Measurements from ENCODE around the gene VSTM2B. TPM values are rescaled to one million over a fixed set of nuclear protein-coding genes. Genes with fewer than 3 reads are reported as not detected.

The VSTM2B gene
- total RNA-seq, 2 donors from 2014 or later = not detected

DNA sequence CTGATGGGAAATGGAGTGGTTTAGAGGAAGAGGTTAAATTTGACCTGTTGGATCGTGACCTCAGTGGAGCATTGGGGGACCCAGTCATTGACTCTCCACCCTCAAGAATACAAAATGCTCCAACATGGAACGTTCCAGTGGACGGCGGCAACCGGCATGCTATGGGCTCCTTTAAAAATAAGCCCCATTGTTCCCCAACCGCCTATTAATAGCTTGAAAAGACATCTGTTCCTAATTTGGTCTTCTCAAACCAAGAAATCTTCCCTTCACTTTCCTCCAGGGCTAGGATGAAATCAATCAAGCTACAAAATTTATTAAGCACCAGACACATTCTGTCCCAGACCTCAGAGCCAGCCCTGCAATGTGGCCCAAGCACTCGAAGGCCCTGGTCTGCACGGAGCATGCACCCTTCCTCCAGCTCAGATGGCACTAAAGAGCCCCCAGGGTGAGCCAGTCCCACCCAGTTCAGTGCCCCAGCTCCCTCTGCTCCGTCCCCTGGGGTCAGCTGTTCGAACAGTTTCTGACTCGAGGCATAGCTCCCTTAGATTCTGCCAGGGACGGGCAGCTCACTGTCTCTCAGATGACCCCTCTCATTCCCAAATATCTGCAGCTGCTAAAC lies 22.5 kb upstream of the VSTM2B start:
- H3K4me3 Mint-ChIP-seq = no peak overlapping the region
- H3K4me1 Mint-ChIP-seq (ENCODE audit: low read depth in 2 of 2) = no peaks in the 10 kb centered on the region
- H3K27me3 Mint-ChIP-seq = peaks cover 3 to 5% of the 10 kb centered on the region in 2 donors
- DNase-seq (ENCODE audit: low spot score) (no peak), ATAC-seq (no peak)
- no peaks in the 10 kb centered on the region for H3K9me3 Mint-ChIP-seq
- no peak overlapping the region for H3K27ac Mint-ChIP-seq
- H3K36me3 Mint-ChIP-seq = no peaks in the 10 kb centered on the region

DNA sequence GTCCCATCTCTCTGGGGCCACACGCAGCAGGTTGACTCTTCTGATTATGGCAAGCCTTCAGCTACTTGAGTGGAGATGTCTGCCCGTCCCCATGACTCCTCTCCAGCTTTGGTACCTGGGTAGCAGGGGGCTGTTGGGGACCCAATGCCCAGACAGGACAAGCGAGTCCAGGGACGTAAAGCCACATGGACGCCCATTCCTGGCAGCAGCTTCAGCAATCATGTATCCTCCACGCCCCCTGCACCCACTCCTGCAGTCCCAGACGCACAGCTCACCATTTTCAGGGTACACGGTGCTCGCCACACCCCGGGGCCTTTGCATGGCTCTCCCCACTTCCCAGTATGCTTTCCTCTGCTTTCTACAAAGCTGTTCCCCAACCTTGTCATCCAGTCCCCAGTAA lies 22.0 kb upstream of the VSTM2B start:
- ATAC-seq = no peak
- Mint-ChIP-seq H3K36me3 (no peaks in the 10 kb centered on the region), H3K4me3 (no peak overlapping the region)

GRCh38 chr19:29504454-29504853 lies 21.3 kb upstream of the VSTM2B start:
- DNase-seq (ENCODE audit: low spot score) = no peak
- Mint-ChIP-seq H3K9me3 (no peaks in the 10 kb centered on the region), H3K4me1 (ENCODE audit: low read depth in 2 of 2) (no peaks in the 10 kb centered on the region), H3K27me3 (peaks cover 6 to 17% of the 10 kb centered on the region in 2 donors), H3K4me3 (no peak overlapping the region), H3K27ac (no peak overlapping the region), H3K36me3 (no peaks in the 10 kb centered on the region)
- ATAC-seq = no peak

More for the DNA sequence above, 22.0 kb upstream of the VSTM2B start:
- H3K27me3 Mint-ChIP-seq = peaks cover 4 to 11% of the 10 kb centered on the region in 2 donors
- H3K9me3 Mint-ChIP-seq = no peaks in the 10 kb centered on the region
- no peak for DNase-seq (ENCODE audit: low spot score)
- H3K4me1 Mint-ChIP-seq (ENCODE audit: low read depth in 2 of 2) = no peaks in the 10 kb centered on the region
- H3K27ac Mint-ChIP-seq = no peak overlapping the region

GRCh38 chr19:29505097-29505824 lies 20.5 kb upstream of the VSTM2B start:
- Mint-ChIP-seq H3K9me3 (no peaks in the 10 kb centered on the region), H3K4me1 (ENCODE audit: low read depth in 2 of 2) (no peaks in the 10 kb centered on the region), H3K27me3 (peaks cover 6 to 22% of the 10 kb centered on the region in 2 donors), H3K4me3 (no peak overlapping the region), H3K36me3 (no peaks in the 10 kb centered on the region), H3K27ac (no peak overlapping the region)
- ATAC-seq (peak in 1 of 2 donors; percentile 8), DNase-seq (ENCODE audit: low spot score) (no peak)

DNA sequence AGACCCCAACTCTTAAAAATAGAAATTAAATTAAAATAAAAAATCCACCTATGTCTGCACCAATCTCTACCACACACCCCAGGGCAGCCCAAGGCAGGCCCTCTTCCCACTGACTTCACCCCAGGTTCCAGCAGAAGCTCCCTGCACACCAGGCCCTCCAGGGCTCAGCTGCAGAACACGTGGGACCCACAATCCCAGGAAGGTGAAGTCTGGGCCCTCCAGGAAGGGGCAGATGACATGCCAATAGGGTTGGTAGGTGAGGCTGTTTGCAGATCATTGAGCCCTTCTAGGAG lies 19.2 kb upstream of the VSTM2B start:
- no peaks in the 10 kb centered on the region for H3K9me3 Mint-ChIP-seq
- no peak overlapping the region for H3K4me3 Mint-ChIP-seq
- no peak overlapping the region for H3K27ac Mint-ChIP-seq
- H3K4me1 Mint-ChIP-seq (ENCODE audit: low read depth in 2 of 2) = no peaks in the 10 kb centered on the region
- no peak for DNase-seq (ENCODE audit: low spot score)
- peaks cover 7 to 22% of the 10 kb centered on the region in 2 donors for H3K27me3 Mint-ChIP-seq
- no peak for ATAC-seq
- H3K36me3 Mint-ChIP-seq = no peaks in the 10 kb centered on the region

GRCh38 chr19:29507081-29507860 lies 18.5 kb upstream of the VSTM2B start:
- Mint-ChIP-seq H3K36me3 (no peaks in the 10 kb centered on the region), H3K9me3 (no peaks in the 10 kb centered on the region), H3K4me3 (no peak overlapping the region), H3K27ac (no peak overlapping the region), H3K27me3 (peaks cover 12 to 22% of the 10 kb centered on the region in 2 donors), H3K4me1 (ENCODE audit: low read depth in 2 of 2) (no peaks in the 10 kb centered on the region)
- ATAC-seq (no peak), DNase-seq (ENCODE audit: low spot score) (no peak)

DNA sequence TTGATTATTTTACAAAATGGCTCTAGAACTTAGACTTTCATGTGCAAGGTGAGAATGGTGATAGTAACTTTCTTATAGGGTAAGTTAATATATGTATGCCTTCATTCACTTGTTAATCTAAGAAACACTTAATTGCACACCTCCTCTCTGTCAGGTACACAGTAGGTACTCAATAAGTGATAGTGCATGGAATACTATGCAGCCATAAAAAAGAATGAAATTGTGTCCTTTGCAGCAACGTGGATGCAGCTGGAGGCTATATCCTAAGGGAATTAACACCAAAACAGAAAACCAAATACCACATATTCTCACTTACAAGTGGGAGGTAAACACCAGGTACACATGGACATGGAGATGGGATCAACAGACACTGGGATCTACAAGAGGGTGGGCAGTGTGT lies 17.6 kb upstream of the VSTM2B start:
- no peak for ATAC-seq
- no peak overlapping the region for H3K27ac Mint-ChIP-seq
- DNase-seq (ENCODE audit: low spot score) = no peak
- H3K27me3 Mint-ChIP-seq = peaks cover 15 to 22% of the 10 kb centered on the region in 2 donors
- H3K4me1 Mint-ChIP-seq (ENCODE audit: low read depth in 2 of 2) = no peaks in the 10 kb centered on the region
- H3K36me3 Mint-ChIP-seq = no peaks in the 10 kb centered on the region
- no peak overlapping the region for H3K4me3 Mint-ChIP-seq
- H3K9me3 Mint-ChIP-seq = no peaks in the 10 kb centered on the region

GRCh38 chr19:29509456-29509855 lies 16.3 kb upstream of the VSTM2B start:
- ATAC-seq (no peak), DNase-seq (ENCODE audit: low spot score) (no peak)
- Mint-ChIP-seq H3K4me1 (ENCODE audit: low read depth in 2 of 2) (no peaks in the 10 kb centered on the region), H3K4me3 (no peak overlapping the region), H3K9me3 (no peaks in the 10 kb centered on the region), H3K27me3 (peaks cover 12 to 22% of the 10 kb centered on the region in 2 donors), H3K27ac (no peak overlapping the region), H3K36me3 (no peaks in the 10 kb centered on the region)

- H3K27ac Mint-ChIP-seq = no peak overlapping the region
- ATAC-seq (no peak), DNase-seq (ENCODE audit: low spot score) (no peak)
- H3K27me3 Mint-ChIP-seq = peaks cover 12 to 22% of the 10 kb centered on the region in 2 donors
- H3K36me3 Mint-ChIP-seq = no peaks in the 10 kb centered on the region
- H3K4me1 Mint-ChIP-seq (ENCODE audit: low read depth in 2 of 2) = no peaks in the 10 kb centered on the region
- H3K4me3 Mint-ChIP-seq = no peak overlapping the region
- H3K9me3 Mint-ChIP-seq = no peaks in the 10 kb centered on the region
Observed at GRCh38 chr19:29510701-29511265, 15.0 kb upstream of the VSTM2B start.

GRCh38 chr19:29511768-29512167 lies 14.0 kb upstream of the VSTM2B start:
- ATAC-seq (no peak), DNase-seq (ENCODE audit: low spot score) (no peak)
- Mint-ChIP-seq H3K9me3 (no peaks in the 10 kb centered on the region), H3K4me1 (ENCODE audit: low read depth in 2 of 2) (no peaks in the 10 kb centered on the region), H3K27ac (no peak overlapping the region), H3K27me3 (peaks cover 12 to 22% of the 10 kb centered on the region in 2 donors), H3K4me3 (no peak overlapping the region), H3K36me3 (no peaks in the 10 kb centered on the region)

DNA sequence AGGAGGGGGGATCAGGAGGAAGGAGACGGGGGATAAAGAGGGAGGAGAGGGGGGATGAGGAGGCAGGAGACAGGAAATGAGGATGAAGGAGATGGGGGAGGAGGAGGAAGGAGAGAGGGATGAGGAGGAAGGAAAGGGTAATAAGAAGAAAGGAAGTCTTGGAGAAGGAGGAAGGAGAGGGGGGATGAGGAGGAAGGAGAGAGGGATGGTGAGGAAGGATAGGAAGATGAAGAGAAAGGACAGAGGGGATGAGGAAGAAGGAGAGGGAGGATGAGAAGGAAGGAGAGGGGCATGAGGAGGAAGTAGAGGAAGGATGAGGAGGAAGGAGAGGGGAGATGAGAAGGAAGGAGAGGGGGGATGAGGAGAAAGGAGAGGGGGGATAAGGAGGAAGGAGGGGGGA lies 13.0 kb upstream of the VSTM2B start:
- Mint-ChIP-seq H3K4me1 (ENCODE audit: low read depth in 2 of 2) (no peaks in the 10 kb centered on the region), H3K27ac (no peak overlapping the region)
- no peak for DNase-seq (ENCODE audit: low spot score)

GRCh38 chr19:29514525-29515232 lies 11.1 kb upstream of the VSTM2B start:
- Mint-ChIP-seq H3K4me1 (ENCODE audit: low read depth in 2 of 2) (no peaks in the 10 kb centered on the region), H3K4me3 (no peak overlapping the region), H3K36me3 (no peaks in the 10 kb centered on the region), H3K27ac (no peak overlapping the region), H3K9me3 (no peaks in the 10 kb centered on the region), H3K27me3 (peaks cover 3 to 20% of the 10 kb centered on the region in 2 donors)
- DNase-seq (ENCODE audit: low spot score) (no peak), ATAC-seq (peak; percentile 34 to 37)

More for the DNA sequence above, 13.0 kb upstream of the VSTM2B start:
- Mint-ChIP-seq H3K27me3 (peaks cover 14 to 22% of the 10 kb centered on the region in 2 donors), H3K9me3 (no peaks in the 10 kb centered on the region), H3K4me3 (no peak overlapping the region), H3K36me3 (no peaks in the 10 kb centered on the region)
- no peak for ATAC-seq

- DNase-seq (ENCODE audit: low spot score) = no peak
- Mint-ChIP-seq H3K9me3 (no peaks in the 10 kb centered on the region), H3K4me3 (no peak overlapping the region), H3K4me1 (ENCODE audit: low read depth in 2 of 2) (no peaks in the 10 kb centered on the region), H3K27me3 (peaks cover 0 to 22% of the 10 kb centered on the region in 2 donors), H3K27ac (no peak overlapping the region), H3K36me3 (no peaks in the 10 kb centered on the region)
- no peak for ATAC-seq
Observed at GRCh38 chr19:29515233-29515619, 10.6 kb upstream of the VSTM2B start.
